K562 (cell line): ENCODE results near the gene ANK2. TPM values are rescaled to one million over a fixed set of nuclear protein-coding genes. Genes with fewer than 3 reads are reported as not detected.

ENCODE experiments used
- ATAC-seq: fragments of 200-7000 bp; cut with Tn5 transposase; 3 replicates; pipeline ENCODE4 v1.9.1; 2020; ENCODE audit warnings: moderate library complexity
- BruUV-seq: library from RNA; stranded (reverse); fragments of 400-500 nt; replicated peaks from 2 replicates; lab custom pipeline; 2021; lab: Mats Ljungman, UMichigan
- CTCF ChIA-PET: fragments of 300-600 bp; formaldehyde crosslinking; extraction: SDS; loops from one replicate; lab custom pipeline; 2021; ENCODE audit warnings: low intra/inter-chr PET ratio; lab: Yijun Ruan, JAX
- POLR2A ChIA-PET: fragments of 300-600, 350-650 bp; sonication (Branson Sonifier 250); formaldehyde crosslinking; extraction: SDS; loops from one replicate; lab custom pipeline; 2021; ENCODE audit warnings: antibody characterized with exemption, inconsistent platforms; lab: Yijun Ruan, JAX
- DNase-seq, 4 experiments: peaks; one replicate each; pipeline versions ENCODE4 v3.0.0 to v3.0.0-alpha.2; 2011 to 2018; ENCODE audit warnings: low spot score in 3 of 4, mixed read lengths in 3 of 4; ENCODE audit errors: extremely low read depth in 1 of 4
- FAIRE-seq: peaks from 2 replicates; lab custom pipeline; 2011; peaks lifted over from hg19 to GRCh38; lab: Jason Lieb, UNC
- H2AFZ ChIP-seq: 2 replicates; pipeline ENCODE4 v1.6.0; 2011; ENCODE audit warnings: low read depth, low read length, control low read depth, inconsistent platforms
- H3K27ac ChIP-seq: fragments of 200-600 bp; 3 replicates; pipeline ENCODE4 v1.8.0; 2011; ENCODE audit warnings: low read depth, mild to moderate bottlenecking, control low read depth, inconsistent platforms, low read length, moderate library complexity, mixed read lengths; ENCODE audit errors: extremely low read depth
- H3K27me3 ChIP-seq, 2 experiments: fragments of 300-600 bp in 1 of 2; 2 replicates in 1 of 2; 3 replicates in 1 of 2; pipeline versions ENCODE4 v1.6.0 to v1.8.0; 2011; ENCODE audit warnings: inconsistent platforms in 2 of 2, low read length in 2 of 2, mild to moderate bottlenecking in 1 of 2, mixed read lengths in 1 of 2, moderate library complexity in 1 of 2; ENCODE audit not compliant: control insufficient read depth in 2 of 2, insufficient read depth in 2 of 2
- H3K36me3 ChIP-seq: fragments of 300-600 bp; 3 replicates; pipeline ENCODE4 v1.8.0; 2011; ENCODE audit warnings: mild to moderate bottlenecking, low read length, inconsistent platforms; ENCODE audit not compliant: control insufficient read depth, insufficient read depth
- H3K4me1 ChIP-seq, 2 experiments: fragments of 200-600 bp in 1 of 2; replicated peaks in 1 of 2; 2 replicates in 1 of 2; 3 replicates in 1 of 2; pipeline versions ENCODE4 v1.5.1 to v1.8.0; 2011; ENCODE audit warnings: inconsistent platforms in 2 of 2, low read length in 2 of 2, mild to moderate bottlenecking in 1 of 2, mixed read lengths in 1 of 2, moderate library complexity in 1 of 2; ENCODE audit not compliant: control insufficient read depth in 2 of 2, insufficient read depth in 2 of 2
- H3K4me2 ChIP-seq: 2 replicates; pipeline ENCODE4 v1.6.1; 2011; ENCODE audit warnings: low read length, control low read depth, inconsistent platforms, mixed read lengths; ENCODE audit not compliant: insufficient read depth
- H3K4me3 ChIP-seq: fragments of 200-600 bp; sonication (generic), shearing (Covaris generic); 2 replicates; pipeline ENCODE4 v1.5.1; 2016; ENCODE audit warnings: control low read depth, inconsistent platforms
- H3K79me2 ChIP-seq: fragments of 200-600 bp; 3 replicates; pipeline ENCODE4 v1.8.0; 2011; ENCODE audit warnings: low read length, inconsistent platforms; ENCODE audit not compliant: control insufficient read depth, insufficient read depth
- H3K9ac ChIP-seq, 2 experiments: 2 replicates each; pipeline versions ENCODE4 v1.6.0 to v1.6.1; 2011; ENCODE audit warnings: low read depth in 2 of 2, low read length in 2 of 2, control low read depth in 1 of 2, inconsistent platforms in 1 of 2, mild to moderate bottlenecking in 1 of 2, mixed read lengths in 1 of 2; ENCODE audit not compliant: insufficient read depth in 1 of 2
- H3K9me1 ChIP-seq: one replicate; pipeline ENCODE4 v1.6.0; 2011; ENCODE audit warnings: inconsistent platforms, mild to moderate bottlenecking, low read length, moderate library complexity; ENCODE audit not compliant: control insufficient read depth, insufficient read depth
- H3K9me3 ChIP-seq: replicated peaks from 2 replicates; pipeline ENCODE4 v1.5.1; 2011; ENCODE audit warnings: low read depth, low read length, inconsistent platforms; ENCODE audit not compliant: control insufficient read depth, insufficient read depth
- H4K20me1 ChIP-seq: replicated peaks from 2 replicates; pipeline ENCODE4 v1.6.1; 2011; ENCODE audit warnings: low read length, inconsistent platforms, mixed read lengths; ENCODE audit not compliant: control insufficient read depth, insufficient read depth
- ETV5 ChIP-seq: sonication (generic); formaldehyde crosslinking; IDR thresholded peaks from 2 replicates; pipeline ENCODE4 v1.4.0; 2020; ENCODE audit warnings: low read depth, mild to moderate bottlenecking, missing genetic modification reagents
- GABPB1 ChIP-seq: sonication (generic); formaldehyde crosslinking; IDR thresholded peaks from 2 replicates; pipeline ENCODE4 v1.8.0; 2022; ENCODE audit warnings: mild to moderate bottlenecking, missing genetic modification reagents
- TEAD1 ChIP-seq, 2 experiments: fragments of 450-650 bp in 1 of 2; sonication (generic) in 1 of 2; formaldehyde crosslinking; IDR thresholded peaks; 2 replicates each; pipeline versions ENCODE4 v1.4.0 to v1.8.0; 2020 to 2022; ENCODE audit warnings: mild to moderate bottlenecking in 2 of 2, missing genetic modification reagents in 1 of 2
- THRB ChIP-seq: fragments of 450-650 bp; formaldehyde crosslinking; conservative IDR thresholded peaks from 2 replicates; pipeline ENCODE4 v1.4.0; 2022; ENCODE audit warnings: mild to moderate bottlenecking, missing genetic modification characterization
- WGBS: fragments of 100-300 bp; shearing (Covaris generic); methylation state at CpG from one replicate; pipeline ENCODE4 v1.1.6; 2016; ENCODE audit warnings: low coverage, mixed read lengths; ENCODE audit not compliant: insufficient coverage; ENCODE audit errors: missing lambda C conversion rate; 5-methylcytosine and 5-hydroxymethylcytosine counted together
- in situ Hi-C: fragments of 300-500 bp; cut with MboI; formaldehyde crosslinking; loops from 4 replicates; pipeline ENCODE4 v1.15.0; 2018; ENCODE audit warnings: inconsistent platforms, mixed read lengths
- intact Hi-C: fragments of 100-400 bp; cut with micrococcal nuclease; formaldehyde crosslinking; loops from 2 replicates; pipeline ENCODE4 v1.14.2; 2022
- microRNA counts: library from miRNA; unstranded; fragments of <30 nt; microRNA quantifications from one replicate; lab custom pipeline; 2016
- microRNA-seq: library from miRNA; unstranded; fragments of <30 nt; microRNA quantifications from one replicate; pipeline ENCODE4, GENCODE V29; 2018; ENCODE audit warnings: borderline microRNAs expressed
- polyA plus RNA-seq, 8 experiments: library from polyadenylated mRNA; depleted of rRNA in 4 of 8; stranded (reverse) in 5 of 8; unstranded in 3 of 8; fragments of >200 nt; fragmentation: Nextera tagmentation in 2 of 8; fragmentation: Illumina TruSeq in 1 of 8; extraction: Ambion mirVana in 2 of 8; extraction: Trizol in 1 of 8; gene quantifications; 2 replicates each; pipeline versions ENCODE4 v1.2.1 to v1.2.3, GENCODE V29; 2011 to 2014; ENCODE audit warnings: inconsistent platforms in 1 of 8, missing spikeins in 1 of 8
- small RNA-seq: library from RNA; depleted of rRNA; stranded (forward); fragments of <200 nt; gene quantifications from one replicate; pipeline ENCODE3, GENCODE V24; 2014
- total RNA-seq, 7 experiments: library from RNA; depleted of rRNA in 6 of 7; stranded (reverse); fragments of >200 nt in 6 of 7; fragmentation: Illumina TruSeq in 2 of 7; extraction: Trizol in 2 of 7; gene quantifications; 2 replicates each; pipeline versions ENCODE4 v1.2.1 to v1.2.3, GENCODE V29; 2011 to 2021; ENCODE audit warnings: low replicate concordance in 1 of 7

The ANK2 gene
- total and polyA plus RNA-seq, 9 of the 15 experiments (the other 6 are each of a cell fraction or from before 2014, with no cell fraction given), result 0.07 to 0.24 TPM; not detected in 7

GRCh38 chr4:113433116-113433515, 383.7 kb downstream of the ANK2 start:
- in situ Hi-C loops, result no loop called here
- Histone ChIP-seq H3K79me2 (no peaks in the 10 kb centered on the region), H3K27me3 (no peaks in the 10 kb centered on the region), H3K36me3 (no peaks in the 10 kb centered on the region), H3K4me3 (no peak overlapping the region), H2AFZ (no peak overlapping the region), H3K9ac (no peak overlapping the region), H3K9me1 (no peaks in the 10 kb centered on the region), H3K4me1 (no peaks in the 10 kb centered on the region), H3K4me2 (no peak overlapping the region), H4K20me1 (no peaks in the 10 kb centered on the region), H3K27ac (no peak overlapping the region), H3K9me3 (no peaks in the 10 kb centered on the region)
- intact Hi-C loops, result no loop called here
- FAIRE-seq (no peak), DNase-seq (no peak), ATAC-seq (no peak)
- WGBS, result 9% methylated on average over 1 of the region's 1 CpG
- CTCF ChIA-PET, result no interaction called here
- POLR2A ChIA-PET, result no interaction called here
- TF ChIP-seq THRB (CRISPR knock-in tag) (no peak), ETV5 (CRISPR knock-in tag) (no peak), GABPB1 (no peak), TEAD1 (CRISPR knock-in tag; IDR thresholded peaks at IDR 0.05) (no peak)
- no TSS peak for BruUV-seq

MicroRNA genes within 50 kb of the gene (microRNA counts, 767-probe panel; counts per million panel counts)
- not detected for microRNA hsa-miR-1243 (lab: Ali Mortazavi, UCI)

Small RNA genes within 50 kb of the gene (microRNA-seq; reads per million reads assigned to microRNA genes)
- not detected for gene MIR1243
- not detected for gene MIR8082

Small RNA genes within 50 kb of the gene (small RNA-seq; reads per million reads assigned to genes)
- gene MIR8082 (not detected), gene RN7SL184P (not detected), gene RNU1-138P (not detected)
